ENCODE measurements around the gene RERE. TPM values are rescaled to one million over a fixed set of nuclear protein-coding genes. Genes with fewer than 3 reads are reported as not detected.
A peak's percentile ranks its signal among the peaks of the same experiment; 100 is the strongest.

Gene RERE
- total RNA-seq, 1 experiment from 2014 or later, result 217 TPM

- H3K4me1 ChIP-seq (ENCODE audit: control insufficient read depth, insufficient read depth, low read length), result peaks cover 47% of the 10 kb centered on the region
- in situ Hi-C loops (cut with HindIII; ENCODE audit: low pct_unique_long_range_greater_than_20kb, low sequenced_read_pairs), result no loop called here
- ChIA-PET POLR2A (interaction anchor here (0.5 kb wide), 1 partner anchor 66 kb away, joined by 3 read pairs; no protein-coding TSS in a partner anchor), CTCF (no interaction called here)
- TF ChIP-seq SIN3A (IDR thresholded peaks at IDR 0.05; ENCODE audit: borderline replicate concordance, insufficient read depth, low read depth, low read length) (no peak), TCF7L2 (IDR thresholded peaks at IDR 0.05; ENCODE audit: low read depth, low read length) (no peak), POLR2AphosphoS5 (IDR thresholded peaks at IDR 0.05; ENCODE audit: low read depth, low read length) (no peak), REST (IDR thresholded peaks at IDR 0.05; ENCODE audit: insufficient read depth in 1 of 2, low read depth in 2 of 2, low read length in 1 of 2) (no peak)
- TF ChIP-seq, protein P1, sequence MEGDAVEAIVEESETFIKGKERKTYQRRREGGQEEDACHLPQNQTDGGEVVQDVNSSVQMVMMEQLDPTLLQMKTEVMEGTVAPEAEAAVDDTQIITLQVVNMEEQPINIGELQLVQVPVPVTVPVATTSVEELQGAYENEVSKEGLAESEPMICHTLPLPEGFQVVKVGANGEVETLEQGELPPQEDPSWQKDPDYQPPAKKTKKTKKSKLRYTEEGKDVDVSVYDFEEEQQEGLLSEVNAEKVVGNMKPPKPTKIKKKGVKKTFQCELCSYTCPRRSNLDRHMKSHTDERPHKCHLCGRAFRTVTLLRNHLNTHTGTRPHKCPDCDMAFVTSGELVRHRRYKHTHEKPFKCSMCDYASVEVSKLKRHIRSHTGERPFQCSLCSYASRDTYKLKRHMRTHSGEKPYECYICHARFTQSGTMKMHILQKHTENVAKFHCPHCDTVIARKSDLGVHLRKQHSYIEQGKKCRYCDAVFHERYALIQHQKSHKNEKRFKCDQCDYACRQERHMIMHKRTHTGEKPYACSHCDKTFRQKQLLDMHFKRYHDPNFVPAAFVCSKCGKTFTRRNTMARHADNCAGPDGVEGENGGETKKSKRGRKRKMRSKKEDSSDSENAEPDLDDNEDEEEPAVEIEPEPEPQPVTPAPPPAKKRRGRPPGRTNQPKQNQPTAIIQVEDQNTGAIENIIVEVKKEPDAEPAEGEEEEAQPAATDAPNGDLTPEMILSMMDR (IDR thresholded peaks at IDR 0.05), result no peak
- no peak overlapping the region for H3K27ac ChIP-seq (ENCODE audit: low read length)
- no peak for ATAC-seq
- intact Hi-C loops (cut with micrococcal nuclease; ENCODE audit: unreplicated experiment), result no loop called here
- no peaks in the 10 kb centered on the region for H3K9me3 ChIP-seq (ENCODE audit: control insufficient read depth, insufficient read depth, low read depth, low read length)
- DNase-seq (ENCODE audit: low read depth, low spot score), result no peak
- H3K4me3 ChIP-seq (ENCODE audit: low read depth in 2 of 2, low read length in 2 of 2), result no peak overlapping the region
- TSS peak; percentile 18 for BruUV-seq (replicated peaks)
- peaks cover 11% of the 10 kb centered on the region for H3K36me3 ChIP-seq (ENCODE audit: control insufficient read depth, insufficient read depth, low read length)
- H3K27me3 ChIP-seq (ENCODE audit: control insufficient read depth, insufficient read depth, low read length), result no peaks in the 10 kb centered on the region
Measured at GRCh38 chr1:8382608-8383505, 434.6 kb downstream of the RERE start.

DNA sequence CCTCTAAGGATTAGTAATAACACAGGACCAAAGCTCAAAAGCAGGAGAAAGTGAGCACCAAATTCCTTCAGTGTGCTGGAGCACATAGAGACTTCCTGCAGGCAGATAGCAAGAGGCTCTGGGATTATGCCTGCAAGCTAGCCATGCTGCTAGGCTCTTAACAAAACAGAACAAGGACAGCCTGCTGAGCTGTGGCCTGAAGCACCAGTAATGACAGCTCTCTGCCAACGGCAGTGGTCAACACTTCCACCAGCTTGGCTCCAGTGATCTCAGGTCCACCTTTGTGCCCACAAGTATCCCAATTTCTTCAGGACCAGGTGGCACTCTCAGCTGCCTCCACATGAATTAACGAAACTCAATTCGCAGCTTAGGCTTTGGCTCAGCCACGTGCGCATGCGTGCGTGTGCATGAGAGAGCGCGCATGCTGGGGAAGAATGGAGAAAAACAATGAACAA is 435.4 kb downstream of the RERE start:
- Histone ChIP-seq H3K4me1 (ENCODE audit: control insufficient read depth, insufficient read depth, low read length) (peaks cover 50% of the 10 kb centered on the region), H3K4me3 (ENCODE audit: low read depth in 2 of 2, low read length in 2 of 2) (no peak overlapping the region), H3K9me3 (ENCODE audit: control insufficient read depth, insufficient read depth, low read depth, low read length) (no peaks in the 10 kb centered on the region), H3K36me3 (ENCODE audit: control insufficient read depth, insufficient read depth, low read length) (peaks cover 14% of the 10 kb centered on the region), H3K27me3 (ENCODE audit: control insufficient read depth, insufficient read depth, low read length) (no peaks in the 10 kb centered on the region), H3K27ac (ENCODE audit: low read length) (peak overlapping the region; percentile 45; the same call in 1 of the 2 replicates)
- TF ChIP-seq, protein P1 (IDR thresholded peaks at IDR 0.05), result no peak
- peak; percentile 32; the same call in 1 of the 2 replicates for TF ChIP-seq POLR2AphosphoS5 (IDR thresholded peaks at IDR 0.05; ENCODE audit: low read depth, low read length)
- ChIA-PET POLR2A (interaction anchor here (0.5 kb wide), 1 partner anchor 67 kb away, joined by 3 read pairs; no protein-coding TSS in a partner anchor), CTCF (no interaction called here)
- in situ Hi-C loops (cut with HindIII; ENCODE audit: low pct_unique_long_range_greater_than_20kb, low sequenced_read_pairs) (no loop called here), intact Hi-C loops (cut with micrococcal nuclease; ENCODE audit: unreplicated experiment) (no loop called here)
- ATAC-seq, result 0 out of 2 replicates have a peak, but pooled peaks have one; percentile 44
- no TSS peak for BruUV-seq (replicated peaks)
- DNase-seq (ENCODE audit: low read depth, low spot score), result no peak

Data from Panc1 (cell line).